HG02642 (cell line): ENCODE measurements around the gene NPEPL1.

Experiments used
- ATAC-seq: cut with Tn5 transposase; IDR thresholded peaks from one replicate; pipeline ENCODE4 v1.9.1; 2021; ENCODE audit warnings: mild to moderate bottlenecking; ENCODE audit not compliant: unreplicated experiment, poor library complexity

Gene NPEPL1

GRCh38 chr20:58677808-58678207 lies 14.8 kb upstream of the NPEPL1 start:
- no peak for ATAC-seq

DNA sequence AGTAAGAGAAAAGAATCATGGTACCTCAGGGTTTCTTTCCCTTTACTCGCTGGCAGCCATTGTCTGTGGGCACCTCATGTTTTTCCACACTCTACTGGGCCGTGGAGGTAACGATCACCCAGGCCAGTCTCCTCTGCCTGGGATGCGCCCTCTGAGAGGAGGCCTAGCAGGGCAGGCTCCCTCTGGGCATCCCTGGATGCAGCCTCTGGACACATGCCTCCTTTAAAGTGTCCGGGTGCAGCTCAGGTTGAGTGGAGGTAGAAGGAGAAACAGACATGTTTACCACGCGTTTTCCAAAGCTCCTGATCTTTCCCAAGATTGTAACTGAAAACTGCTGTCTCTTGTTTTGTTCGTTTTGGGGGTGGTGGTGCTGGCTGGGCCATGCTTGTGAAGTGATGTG lies 13.8 kb upstream of the NPEPL1 start:
- ATAC-seq = no peak

DNA sequence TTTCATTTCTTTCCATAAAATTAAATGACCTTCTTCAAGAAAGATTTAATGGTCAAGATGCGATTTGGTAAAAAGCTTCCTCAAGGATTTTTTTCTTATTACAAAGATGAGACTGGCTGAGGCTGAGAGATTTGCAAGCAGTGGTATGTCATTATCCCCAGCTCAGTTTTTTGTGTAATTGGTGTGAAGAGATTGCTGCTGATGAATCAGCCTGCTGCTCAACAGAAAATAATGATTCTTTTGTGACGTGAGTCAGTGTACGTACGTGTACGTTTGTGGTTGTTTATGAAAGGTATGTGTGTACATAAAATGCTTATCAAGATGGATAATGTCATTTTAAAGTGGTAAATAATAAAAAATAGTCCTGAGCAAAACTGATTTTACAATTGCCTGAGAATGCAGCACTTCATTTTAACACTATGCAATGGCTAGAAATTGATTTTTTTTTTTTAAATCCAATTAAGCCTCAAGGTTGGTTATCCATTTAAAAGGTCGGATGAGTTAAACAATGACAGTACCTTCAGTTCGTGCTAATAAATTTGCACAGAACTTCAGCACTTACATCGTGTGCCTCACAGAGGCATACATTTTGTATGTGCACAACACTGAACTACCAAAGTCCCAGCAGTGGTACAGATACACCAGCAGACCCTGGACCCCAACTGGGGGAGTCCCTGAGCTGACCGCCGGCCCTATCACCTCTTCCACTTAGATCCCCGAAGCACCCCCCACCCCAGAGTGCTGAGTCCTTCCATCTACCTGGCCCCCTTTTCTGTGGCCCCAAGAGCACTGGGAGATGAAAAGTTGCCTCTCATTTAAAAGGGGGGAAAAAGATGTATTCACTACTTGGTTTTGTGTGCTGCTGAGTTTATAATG lies 9.7 kb upstream of the NPEPL1 start:
- ATAC-seq = no peak

GRCh38 chr20:58684291-58684690 lies 8.3 kb upstream of the NPEPL1 start:
- no peak for ATAC-seq

DNA sequence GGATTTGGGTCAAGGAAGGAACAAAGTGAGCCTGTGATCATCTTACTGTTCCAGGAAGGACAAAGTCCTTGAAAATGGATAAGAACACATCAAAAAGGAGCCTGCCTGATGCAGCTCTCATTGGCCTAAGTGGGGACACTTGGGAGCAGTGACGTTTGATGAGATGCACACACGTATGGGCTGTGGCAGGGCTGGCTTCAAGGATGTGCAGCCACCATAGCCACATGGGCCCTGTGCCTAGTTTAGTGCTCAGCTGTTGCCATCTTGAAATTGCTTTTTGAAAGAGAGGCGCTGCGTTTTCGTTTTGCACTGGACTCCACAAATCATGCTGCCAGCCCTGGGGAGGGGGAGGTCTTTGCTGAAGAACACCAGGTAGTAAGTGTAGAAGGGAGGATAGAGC lies 6.6 kb upstream of the NPEPL1 start:
- no peak for ATAC-seq

- ATAC-seq = no peak
Measured at GRCh38 chr20:58688414-58688813, 4.2 kb upstream of the NPEPL1 start.

- ATAC-seq = no peak
Measured at GRCh38 chr20:58688840-58689239, 3.8 kb upstream of the NPEPL1 start.

DNA sequence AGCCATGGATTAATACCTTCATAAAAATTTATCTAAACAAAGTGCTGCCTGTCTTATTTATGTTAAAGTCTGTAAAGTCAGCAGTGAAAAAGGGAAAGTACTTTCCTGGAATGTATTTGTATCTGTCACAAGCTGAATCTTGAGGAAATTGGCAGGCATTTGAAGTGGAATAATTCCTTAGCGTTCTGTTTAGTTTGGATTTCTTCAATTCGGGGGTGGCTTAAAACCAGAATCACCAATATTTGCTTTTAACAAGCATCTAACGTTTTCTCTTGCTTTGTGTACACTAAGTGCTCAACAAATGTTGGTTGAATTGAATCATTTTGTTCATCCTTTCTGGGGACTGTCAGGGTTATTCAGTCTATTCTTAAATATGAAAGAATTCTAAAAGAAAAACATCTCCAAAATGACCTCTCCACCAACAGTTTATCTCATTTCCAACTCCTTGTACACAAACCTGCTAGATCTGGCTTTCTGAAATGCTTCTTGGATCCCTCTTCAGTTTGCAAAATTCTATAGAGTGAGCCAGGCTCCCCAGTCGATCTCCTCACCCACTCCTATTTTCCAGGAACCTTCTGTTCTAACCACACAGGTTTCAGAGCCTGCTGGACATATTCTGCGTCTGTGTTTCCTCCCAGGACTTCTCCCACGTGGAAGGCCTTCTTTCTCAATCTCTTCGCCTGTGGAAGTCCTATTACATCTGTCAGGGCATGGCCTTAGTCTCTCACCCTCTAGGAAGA lies 2.0 kb upstream of the NPEPL1 start:
- no peak for ATAC-seq

DNA sequence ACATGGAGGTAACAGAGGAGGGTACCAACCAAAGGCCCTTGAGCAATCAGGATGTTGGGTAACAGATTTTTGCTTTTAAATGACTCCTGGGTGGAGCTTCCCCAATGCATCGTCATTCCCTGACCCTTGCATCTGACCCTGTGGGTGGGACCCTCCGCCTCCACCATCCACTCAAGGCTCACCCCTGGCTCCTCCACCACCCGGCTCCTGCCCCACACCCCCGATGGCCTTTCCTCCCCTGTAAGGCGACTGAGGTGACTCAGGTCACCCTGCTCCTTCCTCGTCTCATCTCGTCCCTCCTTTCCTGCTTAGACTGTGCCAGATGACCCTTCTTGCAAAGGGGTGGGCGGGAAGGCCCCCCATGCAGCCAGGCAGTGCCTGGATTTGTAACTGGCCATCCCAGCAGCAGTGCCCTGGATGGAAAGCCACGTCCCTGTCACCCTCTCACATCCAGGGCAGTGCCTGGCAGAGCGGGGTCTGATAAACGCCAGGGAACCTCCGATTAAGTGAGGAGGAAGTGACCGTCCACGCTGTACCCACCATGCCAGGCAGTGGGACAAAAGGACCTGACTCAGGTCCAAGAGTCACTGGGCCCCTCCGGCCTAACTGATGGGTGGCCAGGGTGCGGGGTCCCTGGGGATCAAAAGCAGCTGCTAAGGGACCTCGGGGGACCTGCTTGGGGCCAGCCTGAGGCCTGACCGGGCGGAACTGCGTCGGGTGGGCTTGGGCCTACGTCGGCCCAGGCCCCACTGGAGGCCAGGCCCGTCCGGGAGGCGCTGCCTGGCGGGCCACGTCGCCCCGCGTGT lies 624 bp upstream of the NPEPL1 start:
- no peak for ATAC-seq

GRCh38 chr20:58693226-58694006 lies 816 bp downstream of the NPEPL1 start:
- ATAC-seq = peak; percentile 33

DNA sequence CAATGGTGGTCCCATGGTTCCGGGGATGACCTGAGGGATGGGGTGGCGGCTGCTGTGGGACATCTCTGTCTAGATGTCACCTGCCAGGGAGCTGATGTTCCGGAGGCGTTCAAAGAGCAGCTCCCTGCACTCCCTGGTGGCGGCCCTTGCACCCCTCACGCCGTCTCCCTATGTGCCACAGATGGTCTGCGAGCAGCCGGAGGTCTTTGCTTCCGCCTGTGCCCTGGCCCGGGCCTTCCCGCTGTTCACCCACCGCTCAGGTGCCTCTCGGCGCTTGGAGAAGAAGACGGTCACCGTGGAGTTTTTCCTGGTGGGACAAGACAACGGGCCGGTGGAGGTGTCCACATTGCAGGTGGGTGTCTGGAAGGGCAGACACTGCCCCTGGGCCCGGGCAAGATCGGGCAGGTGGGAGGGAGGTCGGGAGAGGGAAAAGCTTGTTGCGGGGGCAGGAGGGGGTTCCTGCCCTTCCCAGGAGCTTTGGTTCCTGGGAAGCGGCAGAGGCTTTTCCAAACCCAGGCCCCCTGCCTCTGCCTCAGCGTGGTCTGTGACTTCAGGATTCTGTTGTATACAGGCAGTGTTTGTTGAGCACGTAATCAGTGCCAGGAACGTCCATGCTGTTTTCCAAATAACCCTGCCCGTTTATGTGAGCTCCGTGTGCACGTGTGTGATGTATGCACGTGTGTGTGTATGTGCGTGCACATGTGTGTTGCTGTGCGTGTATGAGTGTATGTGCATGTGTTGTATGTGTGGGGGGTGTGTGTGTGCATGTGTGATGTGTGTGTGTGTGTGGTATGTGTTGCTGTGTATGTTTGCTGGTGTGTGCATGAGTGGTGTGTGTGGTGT lies 1.9 kb downstream of the NPEPL1 start:
- no peak for ATAC-seq

GRCh38 chr20:58695084-58695722 lies 2.6 kb downstream of the NPEPL1 start:
- ATAC-seq = no peak

- ATAC-seq = no peak
Measured at GRCh38 chr20:58695895-58696375, 3.3 kb downstream of the NPEPL1 start.

GRCh38 chr20:58696411-58696961 lies 3.9 kb downstream of the NPEPL1 start:
- no peak for ATAC-seq

GRCh38 chr20:58697201-58697866 lies 4.7 kb downstream of the NPEPL1 start:
- no peak for ATAC-seq

DNA sequence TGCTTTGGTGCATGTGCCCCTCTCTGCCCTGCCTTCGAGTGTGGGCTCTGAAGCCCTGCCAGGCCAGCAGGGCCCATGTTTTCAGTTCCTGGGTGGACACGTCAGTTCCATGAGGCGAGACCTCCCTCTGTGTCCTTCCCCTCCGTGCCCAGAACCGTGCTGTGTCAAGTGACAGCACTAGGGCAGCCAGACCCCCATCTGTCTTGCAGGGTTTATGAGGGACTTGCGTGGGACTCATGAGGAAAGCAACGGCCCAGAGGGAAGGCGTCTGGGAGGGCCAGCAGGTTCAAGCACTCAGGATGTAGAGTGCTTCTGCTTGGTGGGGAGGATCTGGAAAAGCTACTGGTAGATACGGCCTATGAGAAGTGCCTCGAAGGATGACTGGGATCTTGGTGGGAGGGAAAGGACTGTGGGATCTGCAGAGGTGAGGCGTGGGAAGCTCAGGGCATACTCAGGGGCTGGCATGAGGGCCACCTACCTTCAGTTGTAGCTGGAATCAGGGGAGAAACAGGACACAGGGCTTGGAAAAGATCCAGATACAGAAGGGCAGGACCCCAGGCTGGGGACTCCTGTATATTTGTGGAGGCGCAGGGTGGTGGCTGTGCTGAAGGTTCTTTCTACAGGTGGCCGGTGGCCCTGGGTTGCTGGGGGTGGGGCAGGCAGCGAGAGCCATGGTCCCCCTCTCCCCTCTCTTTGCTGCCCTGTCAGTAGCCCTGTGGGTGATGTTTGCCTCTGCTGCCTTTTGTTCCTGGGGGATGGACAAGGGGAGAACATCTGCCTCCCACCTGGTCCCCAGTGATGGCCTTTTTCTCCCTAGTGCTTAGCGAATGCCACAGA lies 5.5 kb downstream of the NPEPL1 start:
- ATAC-seq = no peak
